K562 treated with DMSO at 1 percent for 48 hours (cell line): ENCODE results near the gene BUD13. TPM values are rescaled to one million over a fixed set of nuclear protein-coding genes. Genes with fewer than 3 reads are reported as not detected.

Experiments
- total RNA-seq: library from RNA; unstranded; fragments of 300-600 nt; gene quantifications from 2 replicates; pipeline ENCODE4 v1.2.3, GENCODE V29; 2022; ENCODE audit warnings: low replicate concordance; ENCODE audit errors: extremely low read depth

The BUD13 gene
- not detected in 2 replicates for total RNA-seq

GRCh38 chr11:116772443-116773202, at the start of gene BUD13:
TSS of gene BUD13 (minus strand) at chr11:116772987. CDS start at chr11:116772964, 23 bp downstream.

GRCh38 chr11:116791813-116792143, 19.0 kb upstream of the BUD13 start, which contains the start of gene APOA5:
TSS of gene APOA5 (minus strand) at chr11:116791879. CDS start at chr11:116791860, 19 bp downstream.

GRCh38 chr11:116787786-116788486, 15.1 kb upstream of the BUD13 start, which contains the start of gene ZPR1:
TSS of gene ZPR1 (minus strand) at chr11:116788023. CDS start at chr11:116787990, 33 bp downstream.

Other genes starting within 250 kb of the BUD13 start
- not detected in 2 replicates for gene ZPR1, start 15.0 kb upstream of the BUD13 start, total RNA-seq
- gene APOA5, start 18.9 kb upstream of the BUD13 start, total RNA-seq: not detected in 2 replicates
- not detected in 2 replicates for gene APOA4, start 50.3 kb upstream of the BUD13 start, total RNA-seq
- gene APOC3, start 56.9 kb upstream of the BUD13 start, total RNA-seq: not detected in 2 replicates
- not detected in 2 replicates for gene APOA1, start 64.6 kb upstream of the BUD13 start, total RNA-seq